Activated T-cell treated with anti-CD3 and anti-CD28 coated beads for 48 hours (primary cell): Measurements from ENCODE around the gene ACTR5.
A peak's percentile ranks its signal among the peaks of the same experiment; 100 is the strongest.
"Not testable (repeated sequence)": the region's sequence is repeated elsewhere in the genome, so short reads cannot be mapped to it uniquely, and the experiment has no call there.

Experiments used
- DNase-seq: peaks from one replicate; pipeline ENCODE4 v3.0.0-alpha.2; 2020; ENCODE audit warnings: low read depth

ACTR5 gene

DNA sequence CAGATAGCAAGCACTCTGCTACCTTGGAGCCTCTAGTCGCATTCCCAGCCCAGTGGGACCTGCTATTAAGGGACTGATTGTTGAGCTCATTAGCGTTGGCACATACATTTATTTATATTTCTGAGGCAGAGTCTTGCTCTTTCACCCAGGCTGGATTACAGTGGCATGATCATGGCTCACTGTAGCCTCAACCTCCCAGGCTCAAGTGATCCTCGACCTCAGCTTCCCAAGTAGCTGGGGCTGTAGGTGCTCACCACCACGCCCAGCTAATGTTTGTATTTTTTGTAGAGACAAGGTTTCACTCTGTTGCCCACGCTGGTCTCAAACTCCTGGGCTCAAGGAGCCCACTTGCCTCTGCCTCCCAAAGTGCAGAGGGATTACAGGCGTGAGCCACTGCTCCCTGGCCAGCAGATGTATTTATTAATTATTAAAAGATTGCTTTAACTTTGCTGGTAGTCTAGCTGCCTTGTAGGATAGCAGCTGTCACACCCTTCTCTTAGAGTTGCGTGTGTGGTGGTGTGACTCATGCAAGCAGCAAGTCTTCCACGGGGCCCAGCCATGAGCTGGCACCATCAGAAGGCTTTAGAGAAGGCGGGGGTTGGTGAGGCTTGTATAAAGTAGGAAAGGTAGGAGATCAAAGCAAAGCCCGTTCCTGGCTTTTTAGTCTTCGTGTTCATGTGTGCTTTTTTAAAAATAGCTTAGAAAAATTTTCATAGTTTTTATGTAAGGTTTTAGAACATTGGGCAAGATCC is 16.5 kb downstream of the ACTR5 start:
- DNase-seq = peak; percentile 48

DNA sequence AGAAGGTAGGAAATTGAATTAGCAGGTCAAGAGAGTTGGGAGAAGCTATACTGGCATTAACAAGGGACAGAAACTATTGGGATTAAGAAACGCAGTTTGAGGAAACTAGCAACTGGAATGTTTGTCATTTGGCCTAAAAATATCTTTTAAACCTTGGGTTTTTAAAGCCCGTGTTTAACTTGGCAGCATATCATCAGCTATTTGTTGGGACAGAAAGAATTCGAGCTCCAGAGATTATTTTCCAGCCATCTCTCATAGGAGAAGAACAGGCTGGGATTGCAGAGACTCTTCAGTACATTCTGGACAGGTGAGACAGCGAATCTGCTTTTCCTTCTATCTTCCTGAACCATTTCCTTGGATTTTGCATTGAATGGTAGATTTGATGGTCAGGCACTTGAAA is 17.8 kb downstream of the ACTR5 start:
- no peak for DNase-seq

DNA sequence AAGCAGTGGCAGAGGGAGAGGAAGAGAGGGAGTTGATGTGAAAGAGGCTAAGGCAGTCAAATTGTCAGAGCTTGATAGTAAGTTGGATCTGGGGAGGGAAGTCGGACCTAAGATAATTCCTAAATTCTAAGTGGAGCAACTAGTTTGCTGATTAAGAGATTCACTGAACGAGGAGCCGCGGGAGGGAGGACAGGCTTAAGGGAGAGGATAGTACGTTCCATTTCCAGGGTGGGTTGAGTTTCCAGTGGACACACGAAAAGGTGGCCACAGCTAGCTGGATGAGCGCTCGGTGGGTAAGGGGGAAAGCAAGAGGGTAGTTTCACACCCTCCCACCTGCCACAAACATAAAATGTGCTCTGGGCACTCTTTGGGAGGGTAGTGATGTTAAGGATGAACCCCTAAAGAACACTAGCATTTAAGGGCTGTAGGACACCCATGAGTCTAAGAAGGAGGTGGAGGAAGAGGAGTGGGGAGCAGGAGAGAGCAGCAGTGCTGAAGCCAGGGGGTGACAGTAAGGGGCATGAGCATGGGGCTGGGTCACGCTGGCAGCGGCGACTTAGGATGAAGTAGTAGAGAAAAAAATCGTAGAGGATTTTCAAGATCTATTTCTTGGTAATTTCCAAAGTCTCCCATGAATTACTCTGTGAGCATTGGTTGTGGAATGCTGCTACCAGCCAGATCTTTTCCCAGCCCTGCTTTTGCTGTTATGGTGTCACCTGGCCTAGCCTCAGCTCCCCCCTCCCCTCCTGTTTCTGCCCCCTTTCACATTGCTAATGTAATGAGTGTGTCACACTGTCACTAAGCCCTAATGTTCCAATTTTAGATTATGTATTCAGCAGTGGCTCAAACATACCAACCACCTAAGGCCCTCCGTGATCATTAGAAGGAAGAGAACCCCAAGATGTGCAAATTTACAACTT is 21.4 kb downstream of the ACTR5 start:
- DNase-seq = no peak

DNA sequence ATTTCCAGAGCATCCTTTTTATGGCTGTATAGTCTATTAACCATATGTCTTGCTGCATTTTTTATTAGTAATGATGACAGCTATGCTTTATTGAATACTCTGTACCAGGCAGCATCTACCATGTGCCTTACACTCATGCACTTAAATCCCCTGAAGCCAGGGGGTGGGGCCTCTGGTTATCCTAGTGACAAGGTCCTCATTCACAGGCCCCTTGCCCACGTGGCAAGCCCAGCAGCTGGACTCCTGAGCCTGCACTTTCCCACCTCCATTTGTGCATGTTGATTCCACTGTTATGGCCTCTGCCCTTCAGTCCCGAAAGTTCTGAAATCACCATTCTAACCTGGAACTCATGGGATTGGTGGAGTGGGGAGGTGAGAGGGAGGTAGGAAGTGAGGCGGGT is 22.3 kb downstream of the ACTR5 start:
- DNase-seq = no peak

DNA sequence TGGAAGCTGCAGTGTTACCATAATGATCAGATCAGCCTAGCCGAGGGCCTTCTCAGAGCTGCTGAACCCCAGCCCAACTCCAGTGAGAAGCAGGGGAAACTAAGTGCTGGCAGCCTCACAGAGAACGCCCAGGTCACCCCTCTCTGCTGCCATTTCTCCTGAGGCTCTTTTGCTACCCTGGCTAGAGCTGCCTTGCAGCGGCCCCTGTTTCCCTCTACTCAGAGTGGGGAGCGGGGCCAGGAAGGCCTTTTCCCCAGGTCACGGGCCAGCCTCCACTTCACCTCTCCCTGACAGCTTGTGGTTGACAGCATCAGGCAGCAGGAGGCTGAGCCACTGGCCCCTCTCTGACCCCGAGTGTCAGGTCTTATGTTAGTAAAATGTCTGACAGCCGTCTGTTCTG is 22.7 kb downstream of the ACTR5 start:
- no peak for DNase-seq

DNA sequence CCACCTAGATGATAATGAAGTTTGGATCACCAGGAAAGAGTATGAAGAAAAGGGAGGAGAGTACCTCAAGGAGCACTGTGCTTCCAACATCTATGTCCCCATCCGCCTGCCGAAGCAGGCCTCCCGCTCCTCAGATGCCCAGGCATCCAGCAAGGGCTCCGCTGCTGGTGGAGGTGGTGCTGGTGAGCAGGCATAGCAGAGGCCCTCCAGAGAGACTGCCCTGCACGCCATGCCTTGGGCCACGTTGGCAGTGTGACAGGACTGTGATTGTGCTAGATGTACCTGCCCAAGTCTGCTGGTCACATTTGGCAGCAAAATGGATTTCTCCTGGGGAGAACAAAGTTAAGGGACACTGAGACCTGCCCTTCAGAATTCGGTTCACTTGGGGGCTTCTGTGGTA is 23.4 kb downstream of the ACTR5 start:
- no peak for DNase-seq

DNA sequence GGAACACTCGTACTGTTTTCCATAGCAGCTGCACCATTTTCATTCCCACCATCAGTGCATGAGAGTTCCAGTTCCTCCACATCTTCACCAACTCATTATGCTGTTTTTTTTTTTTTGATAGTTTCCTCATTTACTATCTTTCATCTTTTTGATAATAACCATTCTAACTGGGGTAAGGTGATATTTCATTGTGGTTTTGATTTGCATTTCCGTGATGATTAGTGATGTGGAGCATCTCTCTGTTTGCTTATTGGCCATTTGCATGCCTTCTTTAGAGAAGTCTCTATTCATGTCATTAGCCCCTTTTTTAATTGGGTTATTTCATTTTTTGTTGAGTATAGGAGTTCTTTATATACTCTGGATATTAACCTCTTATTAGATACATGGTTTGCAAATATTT is 25.9 kb downstream of the ACTR5 start:
- no peak for DNase-seq

DNA sequence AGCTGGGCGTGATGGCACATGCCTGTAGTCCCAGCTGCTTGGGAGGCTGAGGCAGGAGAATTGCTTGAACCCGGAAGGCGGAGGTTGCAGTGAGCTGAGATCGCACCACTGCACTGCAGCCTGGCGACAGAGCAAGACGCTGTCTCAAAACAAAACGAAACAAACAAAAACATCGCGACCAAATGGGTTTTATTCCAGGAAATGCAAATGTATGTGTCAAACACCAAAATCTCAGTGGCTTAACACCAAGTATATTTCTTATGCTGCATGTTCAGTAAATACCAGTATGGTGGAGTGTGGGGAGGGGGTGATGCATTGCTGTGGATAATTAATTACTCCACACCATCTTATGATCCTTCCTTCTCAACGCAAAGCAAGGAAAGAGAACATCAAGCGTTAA is 28.1 kb downstream of the ACTR5 start:
- DNase-seq = no peak

DNA sequence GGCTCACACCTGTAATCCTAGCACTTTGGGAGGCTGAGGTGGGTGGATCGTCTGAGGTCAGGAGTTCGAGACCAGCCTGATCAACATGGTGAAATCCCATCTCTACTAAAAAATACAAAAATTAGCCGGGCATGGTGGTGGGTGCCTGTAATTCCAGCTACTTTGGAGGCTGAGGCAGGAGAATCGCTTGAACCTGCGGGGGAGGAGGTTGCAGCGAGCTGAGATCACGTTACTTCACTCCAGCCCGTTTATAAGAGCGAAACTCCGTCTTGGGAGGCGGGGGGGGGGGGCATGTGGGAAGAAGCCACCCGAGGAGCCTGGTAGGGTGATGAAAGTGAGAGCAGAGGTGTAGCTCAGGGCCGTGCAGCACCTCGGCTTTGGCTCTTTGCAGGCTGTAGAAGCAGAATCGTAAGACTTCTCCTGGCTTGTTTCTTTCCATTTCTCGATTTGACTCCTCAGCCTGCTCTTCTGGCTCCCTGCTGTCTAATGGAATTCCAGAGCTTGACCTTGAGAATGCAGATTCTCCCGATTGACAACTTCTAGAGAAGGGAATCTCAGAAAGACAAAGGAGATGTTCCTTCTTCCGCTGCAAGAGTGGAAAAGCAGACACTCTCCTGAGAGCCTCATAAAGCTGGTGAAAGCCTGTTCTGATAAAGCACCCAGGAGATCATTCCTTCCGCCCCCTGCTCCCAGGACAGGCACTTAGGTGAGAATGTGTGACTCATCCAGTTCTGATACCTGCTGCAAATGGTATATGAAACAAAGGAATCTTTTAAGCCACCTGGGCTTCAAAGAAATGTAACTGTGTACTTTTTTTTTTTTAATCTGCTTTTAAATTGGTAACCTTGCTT is 31.2 kb downstream of the ACTR5 start:
- no peak for DNase-seq

DNA sequence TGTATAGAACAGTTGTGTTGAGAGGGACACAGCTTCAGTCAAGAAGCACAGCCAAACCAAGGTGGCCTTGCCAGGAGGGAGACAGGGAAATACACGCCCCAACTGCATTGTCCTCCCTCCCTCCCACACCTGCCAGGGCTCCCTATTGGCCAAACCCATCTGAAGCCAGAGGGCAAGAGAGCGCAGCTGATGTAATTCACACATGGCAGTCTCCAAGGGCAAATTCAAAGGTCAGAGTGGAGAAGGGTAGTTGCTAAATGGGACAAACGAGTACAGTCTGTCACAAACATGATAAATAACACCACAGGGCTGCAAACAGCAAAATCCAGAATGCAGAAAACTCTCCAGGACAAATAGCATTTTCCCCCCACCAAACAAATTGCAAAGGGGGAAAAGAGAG is 34.0 kb downstream of the ACTR5 start:
- DNase-seq = no peak

DNA sequence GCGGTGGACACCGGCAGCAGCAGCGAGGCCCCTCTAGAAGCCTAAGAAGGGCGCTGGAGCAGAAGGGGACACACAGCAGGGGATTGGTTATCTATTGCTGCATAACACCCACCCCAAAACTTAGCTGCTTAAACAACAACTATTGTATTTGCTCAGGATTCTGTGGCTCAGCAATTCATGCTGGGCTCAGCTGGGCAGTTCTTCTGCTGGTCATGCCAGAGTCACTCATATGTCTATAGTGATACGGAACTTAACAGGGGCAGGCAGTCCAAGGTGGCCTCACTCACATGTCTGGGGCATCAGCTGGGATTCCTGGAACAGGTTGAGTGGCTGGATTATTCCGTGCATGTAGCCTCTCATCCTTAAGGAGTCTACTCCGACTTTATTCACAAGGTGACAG is 39.6 kb downstream of the ACTR5 start:
- DNase-seq = no peak

DNA sequence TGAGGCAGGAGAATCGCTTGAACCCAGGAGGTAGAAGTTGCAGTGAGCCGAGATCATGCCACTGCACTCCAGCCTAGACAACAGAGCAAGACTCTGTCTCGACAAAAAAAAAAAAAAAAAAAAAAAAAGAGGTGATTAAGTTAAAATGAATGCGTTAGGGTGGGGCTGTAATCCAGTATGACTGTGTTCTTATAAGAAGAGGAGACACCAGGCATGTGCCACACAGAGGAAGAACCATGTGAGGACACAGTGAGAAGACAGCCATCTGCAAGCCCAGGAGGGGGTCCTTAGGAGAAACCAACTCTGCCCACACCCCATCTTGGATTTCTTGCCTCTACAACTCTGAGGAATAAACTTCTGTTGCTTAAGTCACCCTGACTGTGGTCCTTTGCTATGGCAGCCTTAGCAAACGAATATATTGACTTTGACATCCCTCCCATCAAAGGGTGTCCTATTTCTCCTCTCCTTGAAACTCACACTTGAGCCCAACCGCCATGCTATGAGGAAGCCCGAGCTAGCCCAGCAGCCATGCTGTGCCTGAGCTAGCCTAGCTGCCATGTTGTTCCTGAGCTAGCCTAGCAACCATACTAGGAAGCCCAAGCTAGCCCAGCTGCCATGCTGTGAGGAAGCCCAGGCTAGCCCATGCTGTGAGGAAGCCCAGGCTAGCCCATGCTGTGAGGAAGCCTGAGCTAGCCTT is 41.4 kb downstream of the ACTR5 start:
- no peak for DNase-seq

DNA sequence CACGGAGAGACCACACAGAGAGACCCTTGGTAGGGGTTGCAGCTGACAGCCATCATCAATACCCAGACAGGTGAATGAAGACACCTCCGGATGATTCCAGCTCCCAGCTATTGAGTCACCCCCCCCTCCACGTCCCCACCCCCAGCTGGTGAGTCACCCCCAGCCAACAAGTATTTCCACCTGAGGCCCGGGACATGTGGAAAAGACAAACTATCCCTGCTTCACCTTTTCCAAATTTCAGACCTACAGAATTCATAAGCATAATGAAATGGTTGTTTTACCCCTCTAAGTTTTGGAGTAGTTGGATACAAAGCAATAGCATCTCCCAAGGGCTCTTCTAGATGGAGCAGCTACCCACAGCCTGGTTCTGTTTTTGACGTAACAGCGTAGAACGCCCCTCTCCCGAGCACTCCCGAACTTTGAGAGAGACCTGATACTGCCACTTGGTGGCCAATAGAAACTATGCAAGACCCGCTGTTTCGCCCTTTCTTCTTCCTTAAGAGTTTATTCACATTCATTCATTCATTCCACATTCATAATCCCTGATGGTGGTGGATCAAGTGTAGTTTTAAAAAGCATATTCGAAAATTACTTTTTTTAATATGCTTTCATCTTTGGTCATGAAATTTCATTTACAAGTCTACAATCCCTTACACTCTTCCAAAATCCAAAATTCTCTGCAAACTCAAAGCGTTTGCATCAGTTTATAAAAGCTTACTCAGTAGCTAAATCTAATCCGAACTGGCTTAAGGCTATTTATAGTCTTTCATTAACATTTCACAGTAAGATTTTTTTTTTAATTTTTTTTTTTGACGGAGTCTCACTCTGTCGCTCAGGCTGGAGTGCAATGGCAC is 42.2 kb downstream of the ACTR5 start:
- peak; percentile 15 for DNase-seq

DNA sequence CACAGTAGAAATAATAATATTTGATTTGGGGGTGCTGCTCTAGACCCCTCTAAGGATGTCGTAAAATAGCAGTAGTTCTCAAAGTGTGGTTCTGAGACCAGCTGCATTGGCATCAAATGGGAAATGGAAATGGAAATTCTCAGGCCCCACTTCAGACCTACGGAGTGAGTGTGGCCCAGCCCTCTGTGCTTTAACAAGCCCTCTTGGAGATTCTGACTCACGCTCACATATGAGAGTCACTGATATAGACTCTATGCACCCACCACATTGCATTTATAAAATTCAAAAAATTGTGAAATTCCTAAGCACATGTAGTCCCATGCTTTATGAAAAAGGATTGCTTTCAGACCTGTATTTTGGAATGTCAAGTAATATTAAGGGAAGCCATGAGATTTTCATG is 43.0 kb downstream of the ACTR5 start:
- DNase-seq = no peak

DNA sequence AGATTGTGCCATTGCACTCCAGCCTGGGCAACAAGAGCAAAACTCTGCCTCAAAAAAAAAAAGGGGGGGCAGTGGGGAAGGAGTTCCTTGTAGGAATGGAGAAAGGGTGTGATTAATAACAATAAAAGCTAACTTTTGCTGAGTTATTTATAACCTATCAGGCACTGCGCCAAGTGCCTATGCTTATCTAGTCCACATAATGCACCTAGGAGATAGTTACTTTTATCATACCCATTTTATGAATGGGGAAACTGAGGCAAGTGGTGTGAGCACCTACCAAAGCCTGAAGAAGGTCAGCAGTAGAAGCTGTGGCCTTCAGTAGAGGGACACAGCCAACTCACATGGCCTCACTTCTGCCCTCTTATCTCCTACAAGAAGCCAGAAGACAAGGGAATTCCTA is 43.7 kb downstream of the ACTR5 start:
- no peak for DNase-seq

DNA sequence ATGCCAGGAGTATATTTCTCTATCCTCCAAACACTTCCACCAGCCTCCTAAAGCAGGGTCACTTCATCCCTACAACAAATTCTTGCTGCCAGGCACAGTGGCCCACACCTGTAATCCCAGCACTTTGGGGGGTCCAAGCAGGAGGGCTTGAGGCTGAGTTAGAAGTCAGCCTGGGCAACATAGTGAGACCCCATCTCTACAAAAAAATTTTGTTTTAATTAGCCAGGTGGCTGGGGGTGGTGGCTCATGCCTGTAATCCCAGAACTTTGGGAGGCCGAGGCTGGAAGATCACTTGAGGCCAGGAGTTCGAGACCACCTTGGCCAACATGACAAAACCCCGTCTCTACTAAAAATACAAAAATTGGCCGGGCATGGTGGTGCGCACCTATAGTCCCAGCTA is 45.8 kb downstream of the ACTR5 start:
- not testable (repeated sequence) for DNase-seq

DNA sequence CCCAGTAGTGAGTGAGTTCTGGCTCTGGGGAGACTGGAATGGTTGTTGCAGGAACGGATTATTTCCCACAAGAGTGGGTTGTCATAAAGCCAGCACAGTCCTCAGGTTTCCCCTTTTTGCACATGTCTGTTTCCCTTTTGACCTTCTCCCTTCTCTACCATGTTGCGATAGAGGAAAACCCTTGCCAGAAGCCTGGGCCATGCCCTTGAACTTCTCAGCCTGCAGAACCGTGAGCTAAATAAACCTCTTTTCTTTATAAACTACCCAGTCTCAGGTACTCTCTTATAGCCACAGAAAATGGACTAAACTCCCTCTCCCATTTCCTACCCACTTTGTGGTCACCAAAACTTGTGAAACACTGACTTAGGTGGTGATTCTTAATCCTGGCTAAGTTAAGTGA is 50.0 kb downstream of the ACTR5 start:
- DNase-seq = no peak

DNA sequence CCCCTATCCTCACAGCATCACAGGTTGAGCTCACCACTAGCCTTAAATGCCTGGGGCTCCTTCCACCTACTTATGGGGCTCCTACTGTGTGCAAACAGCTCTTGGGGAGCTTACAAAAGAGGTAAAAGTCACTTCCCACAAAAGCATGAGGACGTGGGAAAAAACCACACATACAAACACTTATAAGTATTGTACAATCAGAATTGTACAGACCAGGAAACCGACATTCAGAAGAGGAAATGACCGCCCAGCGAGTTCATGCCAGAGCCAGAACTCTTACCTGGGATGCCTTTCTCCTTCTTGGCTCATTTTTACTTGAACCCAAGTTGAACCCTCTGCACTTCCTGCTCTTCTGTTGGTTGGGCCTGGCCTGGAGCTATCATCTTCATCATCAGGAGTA is 50.9 kb downstream of the ACTR5 start:
- no peak for DNase-seq

DNA sequence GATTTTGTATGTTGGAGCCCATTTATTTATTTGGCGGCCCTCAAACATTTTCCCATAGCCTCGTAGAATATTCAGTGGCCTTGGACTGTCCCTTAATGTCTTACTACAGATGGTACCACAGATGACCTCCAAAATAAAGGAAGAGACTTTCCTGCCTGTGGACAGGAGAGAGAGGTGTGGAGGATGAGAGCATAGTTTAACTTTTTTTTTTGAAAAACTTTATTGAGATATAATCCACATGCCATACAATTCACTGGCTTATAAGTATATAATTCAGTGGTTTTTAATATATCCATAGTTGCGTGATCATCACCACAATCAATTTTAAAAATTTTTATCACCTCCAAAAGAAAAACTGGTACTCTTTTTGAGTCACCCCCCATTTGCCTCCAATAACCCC is 52.6 kb downstream of the ACTR5 start:
- no peak for DNase-seq

DNA sequence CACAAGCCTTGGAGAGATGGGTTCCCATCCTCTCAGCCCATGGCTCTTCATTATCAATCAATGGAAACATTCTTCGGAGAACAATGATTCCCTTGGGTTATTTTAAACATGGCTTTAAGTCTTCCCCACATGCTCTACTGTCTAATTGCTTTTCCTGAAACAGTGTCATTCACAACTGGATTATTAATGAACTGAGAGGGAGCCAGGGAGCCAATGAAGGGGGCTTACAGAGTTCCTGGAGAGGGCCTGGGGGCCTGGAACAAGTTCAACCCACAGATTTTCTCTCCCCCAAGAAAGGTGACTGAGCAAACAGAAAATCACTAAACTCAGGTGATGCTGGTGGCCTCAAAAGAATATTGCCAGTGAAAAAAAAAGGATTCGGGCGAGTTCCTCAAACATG is 56.0 kb downstream of the ACTR5 start:
- DNase-seq = no peak
